WTC11 (cell line): ENCODE measurements around the gene PAFAH1B2. TPM values are rescaled to one million over a fixed set of nuclear protein-coding genes. Genes with fewer than 3 reads are reported as not detected.

ENCODE experiments used
- ATAC-seq: fragments of 200-7000 bp; cut with Tn5 transposase; 2 replicates; pipeline ENCODE4 v1.10.0; 2021; ENCODE audit warnings: mild to moderate bottlenecking, moderate library complexity
- CTCF ChIA-PET: fragments of 300-600 bp; sonication (Branson Sonifier 250); formaldehyde crosslinking; loops from one replicate; lab custom pipeline; 2021; ENCODE audit warnings: antibody characterized with exemption; lab: Charles Lee
- POLR2A ChIA-PET: fragments of 350-600 bp; sonication (Branson Sonifier 250); formaldehyde crosslinking; loops from one replicate; lab custom pipeline; 2021; ENCODE audit warnings: antibody characterized with exemption; lab: Charles Lee
- DNase-seq: peaks from one replicate; pipeline ENCODE4 v3.0.0; 2021; ENCODE audit warnings: low spot score
- H3K27ac Mint-ChIP-seq: 2 replicates; pipeline ENCODE4 v1.8.0; 2021; ENCODE audit warnings: mixed read lengths
- H3K27me3 Mint-ChIP-seq: 2 replicates; pipeline ENCODE4 v1.8.0; 2021; ENCODE audit warnings: low read depth, mild to moderate bottlenecking, moderate library complexity, mixed read lengths
- H3K36me3 Mint-ChIP-seq: 2 replicates; pipeline ENCODE4 v1.8.0; 2021; ENCODE audit warnings: mixed read lengths
- H3K4me1 Mint-ChIP-seq: 2 replicates; pipeline ENCODE4 v1.8.0; 2022; ENCODE audit warnings: mixed read lengths
- H3K4me3 Mint-ChIP-seq: 2 replicates; pipeline ENCODE4 v1.8.0; 2021; ENCODE audit warnings: mild to moderate bottlenecking, moderate library complexity, mixed read lengths
- H3K9me3 Mint-ChIP-seq: 2 replicates; pipeline ENCODE4 v1.8.0; 2021; ENCODE audit warnings: mixed read lengths
- EMX1 ChIP-seq: fragments of 250-450 bp; sonication (Bioruptor Pico); IDR thresholded peaks from 2 replicates; pipeline ENCODE4 v1.8.0; 2021; ENCODE audit warnings: mild to moderate bottlenecking
- FOXK1 ChIP-seq: sonication (generic); formaldehyde crosslinking; IDR thresholded peaks from 2 replicates; pipeline ENCODE4 v1.8.0; 2022; ENCODE audit warnings: mild to moderate bottlenecking, moderate library complexity, missing genetic modification reagents
- IRF2 ChIP-seq: sonication (generic); formaldehyde crosslinking; IDR thresholded peaks from 2 replicates; pipeline ENCODE4 v1.8.0; 2022; ENCODE audit warnings: low read depth, missing genetic modification reagents, borderline replicate concordance
- MXD4 ChIP-seq: fragments of 250-450 bp; sonication (Bioruptor Pico); IDR thresholded peaks from 2 replicates; pipeline ENCODE4 v1.8.0; 2021; ENCODE audit warnings: mild to moderate bottlenecking, moderate library complexity, borderline replicate concordance
- MYBL2 ChIP-seq: sonication (generic); formaldehyde crosslinking; IDR thresholded peaks from 2 replicates; pipeline ENCODE4 v1.8.1; 2023; ENCODE audit warnings: mild to moderate bottlenecking, moderate library complexity, missing genetic modification reagents
- NFATC4 ChIP-seq: fragments of 250-450 bp; sonication (Bioruptor Pico); IDR thresholded peaks from 2 replicates; pipeline ENCODE4 v1.9.0; 2021; ENCODE audit warnings: mild to moderate bottlenecking
- NR2C2 ChIP-seq: sonication (generic); formaldehyde crosslinking; IDR thresholded peaks from 2 replicates; pipeline ENCODE4 v1.8.0; 2022; ENCODE audit warnings: mild to moderate bottlenecking, missing genetic modification reagents
- ZNF396 ChIP-seq: fragments of 250-450 bp; sonication (Bioruptor Pico); IDR thresholded peaks from 2 replicates; pipeline ENCODE4 v1.8.0; 2021; ENCODE audit warnings: mild to moderate bottlenecking, moderate library complexity, borderline replicate concordance
- total RNA-seq: library from RNA; stranded (reverse); gene quantifications from 3 replicates; pipeline ENCODE4 v1.2.3, GENCODE V29; 2021
- TF ChIP-seq, protein P1 (sequence below): sonication (generic); formaldehyde crosslinking; IDR thresholded peaks from 2 replicates; pipeline ENCODE4 v1.8.1; 2023; ENCODE audit warnings: mild to moderate bottlenecking, missing genetic modification reagents
- TF ChIP-seq, protein P2 (sequence below): sonication (generic); formaldehyde crosslinking; IDR thresholded peaks from 2 replicates; pipeline ENCODE4 v1.8.0; 2022; ENCODE audit warnings: mild to moderate bottlenecking, missing genetic modification reagents
- TF ChIP-seq, protein P3 (sequence below): sonication (generic); formaldehyde crosslinking; IDR thresholded peaks from 2 replicates; pipeline ENCODE4 v1.8.0; 2022; ENCODE audit warnings: missing genetic modification reagents
- TF ChIP-seq, protein P4 (sequence below): sonication (generic); formaldehyde crosslinking; IDR thresholded peaks from 2 replicates; pipeline ENCODE4 v1.8.1; 2023; ENCODE audit warnings: mild to moderate bottlenecking, missing genetic modification reagents
- TF ChIP-seq, protein P5 (sequence below): sonication (generic); formaldehyde crosslinking; IDR thresholded peaks from 2 replicates; pipeline ENCODE4 v1.8.1; 2023; ENCODE audit warnings: mild to moderate bottlenecking, missing genetic modification reagents, moderate library complexity
- TF ChIP-seq, protein P6 (sequence below): sonication (generic); formaldehyde crosslinking; IDR thresholded peaks from 2 replicates; pipeline ENCODE4 v1.8.1; 2023; ENCODE audit warnings: mild to moderate bottlenecking, moderate library complexity, missing genetic modification reagents

PAFAH1B2 gene
- total RNA-seq, 1 experiment from 2014 or later, result 138 TPM

DNA sequence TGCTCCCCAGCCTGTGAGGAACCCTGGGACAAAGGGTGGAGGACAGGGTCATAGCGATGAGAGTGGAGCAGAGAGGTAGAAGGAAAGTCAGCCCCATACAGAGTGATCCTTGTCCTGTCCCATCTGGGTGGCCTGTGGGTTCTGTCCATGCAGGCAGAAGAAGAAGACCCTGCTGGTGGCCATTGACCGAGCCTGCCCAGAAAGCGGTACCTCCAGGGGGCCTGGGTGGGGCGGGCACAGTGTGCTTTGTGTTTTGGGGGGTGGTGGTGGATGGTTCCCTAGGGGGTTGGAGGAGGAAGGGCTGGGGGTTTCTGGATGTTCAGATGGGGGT, 42.3 kb downstream of the PAFAH1B2 start (continued):
- TF ChIP-seq, protein P1, sequence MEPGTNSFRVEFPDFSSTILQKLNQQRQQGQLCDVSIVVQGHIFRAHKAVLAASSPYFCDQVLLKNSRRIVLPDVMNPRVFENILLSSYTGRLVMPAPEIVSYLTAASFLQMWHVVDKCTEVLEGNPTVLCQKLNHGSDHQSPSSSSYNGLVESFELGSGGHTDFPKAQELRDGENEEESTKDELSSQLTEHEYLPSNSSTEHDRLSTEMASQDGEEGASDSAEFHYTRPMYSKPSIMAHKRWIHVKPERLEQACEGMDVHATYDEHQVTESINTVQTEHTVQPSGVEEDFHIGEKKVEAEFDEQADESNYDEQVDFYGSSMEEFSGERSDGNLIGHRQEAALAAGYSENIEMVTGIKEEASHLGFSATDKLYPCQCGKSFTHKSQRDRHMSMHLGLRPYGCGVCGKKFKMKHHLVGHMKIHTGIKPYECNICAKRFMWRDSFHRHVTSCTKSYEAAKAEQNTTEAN, result no peak
- TF ChIP-seq IRF2 (CRISPR knock-in tag) (no peak), EMX1 (no peak), MYBL2 (CRISPR knock-in tag) (no peak), ZNF396 (no peak), NFATC4 (no peak), NR2C2 (CRISPR knock-in tag) (no peak), FOXK1 (CRISPR knock-in tag) (no peak)
- TF ChIP-seq, protein P2, sequence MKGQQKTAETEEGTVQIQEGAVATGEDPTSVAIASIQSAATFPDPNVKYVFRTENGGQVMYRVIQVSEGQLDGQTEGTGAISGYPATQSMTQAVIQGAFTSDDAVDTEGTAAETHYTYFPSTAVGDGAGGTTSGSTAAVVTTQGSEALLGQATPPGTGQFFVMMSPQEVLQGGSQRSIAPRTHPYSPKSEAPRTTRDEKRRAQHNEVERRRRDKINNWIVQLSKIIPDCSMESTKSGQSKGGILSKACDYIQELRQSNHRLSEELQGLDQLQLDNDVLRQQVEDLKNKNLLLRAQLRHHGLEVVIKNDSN (CRISPR knock-in tag), result no peak
- TF ChIP-seq, protein P3, sequence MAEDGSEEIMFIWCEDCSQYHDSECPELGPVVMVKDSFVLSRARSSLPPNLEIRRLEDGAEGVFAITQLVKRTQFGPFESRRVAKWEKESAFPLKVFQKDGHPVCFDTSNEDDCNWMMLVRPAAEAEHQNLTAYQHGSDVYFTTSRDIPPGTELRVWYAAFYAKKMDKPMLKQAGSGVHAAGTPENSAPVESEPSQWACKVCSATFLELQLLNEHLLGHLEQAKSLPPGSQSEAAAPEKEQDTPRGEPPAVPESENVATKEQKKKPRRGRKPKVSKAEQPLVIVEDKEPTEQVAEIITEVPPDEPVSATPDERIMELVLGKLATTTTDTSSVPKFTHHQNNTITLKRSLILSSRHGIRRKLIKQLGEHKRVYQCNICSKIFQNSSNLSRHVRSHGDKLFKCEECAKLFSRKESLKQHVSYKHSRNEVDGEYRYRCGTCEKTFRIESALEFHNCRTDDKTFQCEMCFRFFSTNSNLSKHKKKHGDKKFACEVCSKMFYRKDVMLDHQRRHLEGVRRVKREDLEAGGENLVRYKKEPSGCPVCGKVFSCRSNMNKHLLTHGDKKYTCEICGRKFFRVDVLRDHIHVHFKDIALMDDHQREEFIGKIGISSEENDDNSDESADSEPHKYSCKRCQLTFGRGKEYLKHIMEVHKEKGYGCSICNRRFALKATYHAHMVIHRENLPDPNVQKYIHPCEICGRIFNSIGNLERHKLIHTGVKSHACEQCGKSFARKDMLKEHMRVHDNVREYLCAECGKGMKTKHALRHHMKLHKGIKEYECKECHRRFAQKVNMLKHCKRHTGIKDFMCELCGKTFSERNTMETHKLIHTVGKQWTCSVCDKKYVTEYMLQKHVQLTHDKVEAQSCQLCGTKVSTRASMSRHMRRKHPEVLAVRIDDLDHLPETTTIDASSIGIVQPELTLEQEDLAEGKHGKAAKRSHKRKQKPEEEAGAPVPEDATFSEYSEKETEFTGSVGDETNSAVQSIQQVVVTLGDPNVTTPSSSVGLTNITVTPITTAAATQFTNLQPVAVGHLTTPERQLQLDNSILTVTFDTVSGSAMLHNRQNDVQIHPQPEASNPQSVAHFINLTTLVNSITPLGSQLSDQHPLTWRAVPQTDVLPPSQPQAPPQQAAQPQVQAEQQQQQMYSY, result no peak
- TF ChIP-seq, protein P4, sequence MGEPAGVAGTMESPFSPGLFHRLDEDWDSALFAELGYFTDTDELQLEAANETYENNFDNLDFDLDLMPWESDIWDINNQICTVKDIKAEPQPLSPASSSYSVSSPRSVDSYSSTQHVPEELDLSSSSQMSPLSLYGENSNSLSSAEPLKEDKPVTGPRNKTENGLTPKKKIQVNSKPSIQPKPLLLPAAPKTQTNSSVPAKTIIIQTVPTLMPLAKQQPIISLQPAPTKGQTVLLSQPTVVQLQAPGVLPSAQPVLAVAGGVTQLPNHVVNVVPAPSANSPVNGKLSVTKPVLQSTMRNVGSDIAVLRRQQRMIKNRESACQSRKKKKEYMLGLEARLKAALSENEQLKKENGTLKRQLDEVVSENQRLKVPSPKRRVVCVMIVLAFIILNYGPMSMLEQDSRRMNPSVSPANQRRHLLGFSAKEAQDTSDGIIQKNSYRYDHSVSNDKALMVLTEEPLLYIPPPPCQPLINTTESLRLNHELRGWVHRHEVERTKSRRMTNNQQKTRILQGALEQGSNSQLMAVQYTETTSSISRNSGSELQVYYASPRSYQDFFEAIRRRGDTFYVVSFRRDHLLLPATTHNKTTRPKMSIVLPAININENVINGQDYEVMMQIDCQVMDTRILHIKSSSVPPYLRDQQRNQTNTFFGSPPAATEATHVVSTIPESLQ, result no peak

DNA sequence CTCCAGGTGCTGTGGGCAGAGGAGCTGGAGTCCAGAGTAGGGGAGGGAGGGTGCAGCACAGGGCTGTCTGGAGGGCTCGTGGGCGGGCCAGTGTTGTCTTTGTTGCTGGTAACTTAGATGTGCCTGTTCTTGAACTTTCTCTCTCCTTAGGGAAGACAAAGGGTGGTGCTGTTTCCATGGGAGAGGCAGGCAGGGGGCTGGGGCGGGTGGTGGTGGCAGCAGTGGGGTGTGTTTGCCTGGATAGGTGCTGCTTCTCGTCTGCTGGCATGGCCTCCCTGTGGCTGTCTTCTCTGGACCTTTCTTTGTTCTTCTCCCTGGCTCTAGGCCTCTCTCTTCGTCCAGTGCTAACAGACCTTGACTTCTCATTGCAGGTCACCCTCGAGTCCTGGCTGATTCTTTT, 42.9 kb downstream of the PAFAH1B2 start:
- Mint-ChIP-seq H3K9me3 (no peaks in the 10 kb centered on the region), H3K4me3 (no peak overlapping the region)
- TF ChIP-seq, protein P5, sequence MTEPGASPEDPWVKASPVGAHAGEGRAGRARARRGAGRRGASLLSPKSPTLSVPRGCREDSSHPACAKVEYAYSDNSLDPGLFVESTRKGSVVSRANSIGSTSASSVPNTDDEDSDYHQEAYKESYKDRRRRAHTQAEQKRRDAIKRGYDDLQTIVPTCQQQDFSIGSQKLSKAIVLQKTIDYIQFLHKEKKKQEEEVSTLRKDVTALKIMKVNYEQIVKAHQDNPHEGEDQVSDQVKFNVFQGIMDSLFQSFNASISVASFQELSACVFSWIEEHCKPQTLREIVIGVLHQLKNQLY, result no peak
- TF ChIP-seq, all 79 proteins: peak for 0
- POLR2A ChIA-PET, result no interaction called here
- Mint-ChIP-seq H3K4me1 (no peaks in the 10 kb centered on the region), H3K27me3 (no peaks in the 10 kb centered on the region), H3K27ac (0 out of 2 replicates have a peak overlapping the region, but pooled peaks have one; percentile 49), H3K36me3 (peaks cover 7% of the 10 kb centered on the region; the same call in 1 of the 2 replicates)
- DNase-seq (no peak), ATAC-seq (no peak)
- CTCF ChIA-PET, result no interaction called here

DNA sequence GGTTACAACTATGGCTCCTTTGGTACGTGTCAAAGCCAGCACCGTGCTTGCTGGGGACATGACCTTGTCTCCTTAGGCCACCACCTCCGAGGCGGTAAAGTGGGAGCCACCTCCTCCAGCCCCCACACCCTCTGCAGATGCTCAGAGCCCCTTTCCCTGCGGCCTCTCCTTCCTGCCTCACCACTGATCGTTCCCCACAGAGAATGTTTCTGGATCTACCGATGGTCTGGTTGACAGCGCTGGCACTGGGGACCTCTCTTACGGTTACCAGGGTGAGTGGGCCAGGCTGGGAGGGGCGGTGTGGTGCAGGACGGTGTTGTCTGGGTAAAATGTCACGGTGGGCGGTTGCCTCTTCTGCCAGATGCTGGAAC, 43.3 kb downstream of the PAFAH1B2 start:
- H3K9me3 Mint-ChIP-seq, result no peaks in the 10 kb centered on the region
- ChIA-PET CTCF (no interaction called here), POLR2A (no interaction called here)
- ATAC-seq, result no peak
- TF ChIP-seq MXD4 (CRISPR knock-in tag), result no peak
- TF ChIP-seq, protein P6, sequence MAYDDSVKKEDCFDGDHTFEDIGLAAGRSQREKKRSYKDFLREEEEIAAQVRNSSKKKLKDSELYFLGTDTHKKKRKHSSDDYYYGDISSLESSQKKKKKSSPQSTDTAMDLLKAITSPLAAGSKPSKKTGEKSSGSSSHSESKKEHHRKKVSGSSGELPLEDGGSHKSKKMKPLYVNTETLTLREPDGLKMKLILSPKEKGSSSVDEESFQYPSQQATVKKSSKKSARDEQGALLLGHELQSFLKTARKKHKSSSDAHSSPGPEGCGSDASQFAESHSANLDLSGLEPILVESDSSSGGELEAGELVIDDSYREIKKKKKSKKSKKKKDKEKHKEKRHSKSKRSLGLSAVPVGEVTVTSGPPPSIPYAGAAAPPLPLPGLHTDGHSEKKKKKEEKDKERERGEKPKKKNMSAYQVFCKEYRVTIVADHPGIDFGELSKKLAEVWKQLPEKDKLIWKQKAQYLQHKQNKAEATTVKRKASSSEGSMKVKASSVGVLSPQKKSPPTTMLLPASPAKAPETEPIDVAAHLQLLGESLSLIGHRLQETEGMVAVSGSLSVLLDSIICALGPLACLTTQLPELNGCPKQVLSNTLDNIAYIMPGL (CRISPR knock-in tag), result no peak
- no peaks in the 10 kb centered on the region for H3K27me3 Mint-ChIP-seq
- no peak overlapping the region for H3K4me3 Mint-ChIP-seq
- no peaks in the 10 kb centered on the region for H3K4me1 Mint-ChIP-seq
- H3K27ac Mint-ChIP-seq, result 0 out of 2 replicates have a peak overlapping the region, but pooled peaks have one; percentile 49
- H3K36me3 Mint-ChIP-seq, result peaks cover 7% of the 10 kb centered on the region; the same call in 1 of the 2 replicates
- DNase-seq, result no peak
